ENCODE results near the gene TRANK1.

- TF ChIP-seq CTCF (IDR thresholded peaks at IDR 0.05; ENCODE audit: control extremely low read depth in 1 of 3, insufficient read depth in 1 of 3, low read depth in 1 of 3, low read length in 3 of 3) (no peak), EP300 (IDR thresholded peaks at IDR 0.05; ENCODE audit: borderline replicate concordance in 1 of 2, low read depth in 2 of 2, low read length in 2 of 2) (no peak), EZH2 (IDR thresholded peaks at IDR 0.05; ENCODE audit: low read depth, low read length, severe bottlenecking) (no peak), HDAC6 (IDR thresholded peaks at IDR 0.05; ENCODE audit: low read depth, low read length) (no peak), PHF8 (conservative IDR thresholded peaks at IDR 0.05; ENCODE audit: low read depth, low read length) (no peak), POLR2A (IDR thresholded peaks at IDR 0.05; ENCODE audit: control extremely low read depth in 1 of 2, low read depth in 2 of 2, low read length in 2 of 2) (no peak), POLR2AphosphoS5 (IDR thresholded peaks at IDR 0.05; ENCODE audit: low read depth, low read length) (no peak), CREB1 (IDR thresholded peaks at IDR 0.05) (no peak), RAD21 (IDR thresholded peaks at IDR 0.05 in 1 of 2, conservative IDR thresholded peaks at IDR 0.05 in 1 of 2; ENCODE audit: low read depth in 2 of 2, low read length in 2 of 2) (no peak), BRCA1 (IDR thresholded peaks at IDR 0.05; ENCODE audit: low read depth, low read length) (no peak)
- TF ChIP-seq, protein P1, sequence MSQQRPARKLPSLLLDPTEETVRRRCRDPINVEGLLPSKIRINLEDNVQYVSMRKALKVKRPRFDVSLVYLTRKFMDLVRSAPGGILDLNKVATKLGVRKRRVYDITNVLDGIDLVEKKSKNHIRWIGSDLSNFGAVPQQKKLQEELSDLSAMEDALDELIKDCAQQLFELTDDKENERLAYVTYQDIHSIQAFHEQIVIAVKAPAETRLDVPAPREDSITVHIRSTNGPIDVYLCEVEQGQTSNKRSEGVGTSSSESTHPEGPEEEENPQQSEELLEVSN (IDR thresholded peaks at IDR 0.05) = no peak
- TF ChIP-seq, protein P2, sequence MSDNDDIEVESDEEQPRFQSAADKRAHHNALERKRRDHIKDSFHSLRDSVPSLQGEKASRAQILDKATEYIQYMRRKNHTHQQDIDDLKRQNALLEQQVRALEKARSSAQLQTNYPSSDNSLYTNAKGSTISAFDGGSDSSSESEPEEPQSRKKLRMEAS (IDR thresholded peaks at IDR 0.05) = no peak
- TF ChIP-seq, protein P3, sequence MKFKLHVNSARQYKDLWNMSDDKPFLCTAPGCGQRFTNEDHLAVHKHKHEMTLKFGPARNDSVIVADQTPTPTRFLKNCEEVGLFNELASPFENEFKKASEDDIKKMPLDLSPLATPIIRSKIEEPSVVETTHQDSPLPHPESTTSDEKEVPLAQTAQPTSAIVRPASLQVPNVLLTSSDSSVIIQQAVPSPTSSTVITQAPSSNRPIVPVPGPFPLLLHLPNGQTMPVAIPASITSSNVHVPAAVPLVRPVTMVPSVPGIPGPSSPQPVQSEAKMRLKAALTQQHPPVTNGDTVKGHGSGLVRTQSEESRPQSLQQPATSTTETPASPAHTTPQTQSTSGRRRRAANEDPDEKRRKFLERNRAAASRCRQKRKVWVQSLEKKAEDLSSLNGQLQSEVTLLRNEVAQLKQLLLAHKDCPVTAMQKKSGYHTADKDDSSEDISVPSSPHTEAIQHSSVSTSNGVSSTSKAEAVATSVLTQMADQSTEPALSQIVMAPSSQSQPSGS (IDR thresholded peaks at IDR 0.05; ENCODE audit: low read length) = no peak
These were observed 20.0 kb upstream of the TRANK1 start for GRCh38 chr3:36964817-36965216.

All from H1 (cell line).